Measurements from ENCODE around the gene PRKCH.

DNA sequence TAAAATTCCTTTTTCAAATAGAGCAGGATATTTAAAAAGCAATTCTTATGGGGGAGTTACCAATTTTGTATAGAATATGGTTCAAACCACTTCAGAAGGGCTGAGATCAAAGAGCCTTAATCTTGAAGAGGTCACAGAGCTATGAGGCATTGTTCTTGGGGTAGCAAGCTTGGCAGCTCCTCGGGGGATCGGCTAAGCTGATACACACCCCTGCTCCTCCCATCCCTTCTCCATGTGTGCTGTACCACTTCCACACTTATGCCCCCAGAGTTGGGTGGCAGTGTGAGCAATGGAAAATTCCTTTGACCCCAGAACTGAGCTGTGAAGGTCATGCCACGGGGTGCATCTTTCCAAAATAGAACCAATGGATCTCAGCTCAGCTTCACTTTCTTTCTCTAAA is 25.2 kb upstream of the PRKCH start:
- TF ChIP-seq, protein P1, sequence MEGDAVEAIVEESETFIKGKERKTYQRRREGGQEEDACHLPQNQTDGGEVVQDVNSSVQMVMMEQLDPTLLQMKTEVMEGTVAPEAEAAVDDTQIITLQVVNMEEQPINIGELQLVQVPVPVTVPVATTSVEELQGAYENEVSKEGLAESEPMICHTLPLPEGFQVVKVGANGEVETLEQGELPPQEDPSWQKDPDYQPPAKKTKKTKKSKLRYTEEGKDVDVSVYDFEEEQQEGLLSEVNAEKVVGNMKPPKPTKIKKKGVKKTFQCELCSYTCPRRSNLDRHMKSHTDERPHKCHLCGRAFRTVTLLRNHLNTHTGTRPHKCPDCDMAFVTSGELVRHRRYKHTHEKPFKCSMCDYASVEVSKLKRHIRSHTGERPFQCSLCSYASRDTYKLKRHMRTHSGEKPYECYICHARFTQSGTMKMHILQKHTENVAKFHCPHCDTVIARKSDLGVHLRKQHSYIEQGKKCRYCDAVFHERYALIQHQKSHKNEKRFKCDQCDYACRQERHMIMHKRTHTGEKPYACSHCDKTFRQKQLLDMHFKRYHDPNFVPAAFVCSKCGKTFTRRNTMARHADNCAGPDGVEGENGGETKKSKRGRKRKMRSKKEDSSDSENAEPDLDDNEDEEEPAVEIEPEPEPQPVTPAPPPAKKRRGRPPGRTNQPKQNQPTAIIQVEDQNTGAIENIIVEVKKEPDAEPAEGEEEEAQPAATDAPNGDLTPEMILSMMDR (IDR thresholded peaks at IDR 0.05; ENCODE audit: low read depth, low read length) = no peak
- TF ChIP-seq EZH2phosphoT487 (IDR thresholded peaks at IDR 0.05; ENCODE audit: low read depth) = no peak
